ENCODE data around the gene LMF2.
"Not testable (repeated sequence)": the region's sequence is repeated elsewhere in the genome, so short reads cannot be mapped to it uniquely, and the experiment has no call there.

The LMF2 gene

GRCh38 chr22:50524676-50525103, 17.2 kb upstream of the LMF2 start:
- no peak for DNase-seq (ENCODE audit: low spot score)

- DNase-seq (ENCODE audit: low spot score), result peak; percentile 72
Observed at GRCh38 chr22:50523806-50524675, 16.5 kb upstream of the LMF2 start.

GRCh38 chr22:50523458-50523805, 15.9 kb upstream of the LMF2 start:
- DNase-seq (ENCODE audit: low spot score), result no peak

- DNase-seq (ENCODE audit: low spot score), result no peak
Observed at GRCh38 chr22:50522806-50523438, 15.4 kb upstream of the LMF2 start.

- DNase-seq (ENCODE audit: low spot score), result no peak
Observed at GRCh38 chr22:50522208-50522805, 14.8 kb upstream of the LMF2 start.

GRCh38 chr22:50521710-50522109, 14.2 kb upstream of the LMF2 start:
- DNase-seq (ENCODE audit: low spot score), result no peak

GRCh38 chr22:50520826-50521453, 13.4 kb upstream of the LMF2 start:
- no peak for DNase-seq (ENCODE audit: low spot score)

- DNase-seq (ENCODE audit: low spot score), result not testable (repeated sequence)
Observed at GRCh38 chr22:50520184-50520583, 12.7 kb upstream of the LMF2 start.

GRCh38 chr22:50519151-50519550, 11.6 kb upstream of the LMF2 start:
- no peak for DNase-seq (ENCODE audit: low spot score)

- DNase-seq (ENCODE audit: low spot score), result no peak
Observed at GRCh38 chr22:50518606-50519005, 11.1 kb upstream of the LMF2 start.

- no peak for DNase-seq (ENCODE audit: low spot score)
Observed at GRCh38 chr22:50517495-50518260, 10.2 kb upstream of the LMF2 start.

- no peak for DNase-seq (ENCODE audit: low spot score)
Observed at GRCh38 chr22:50516891-50517290, 9.4 kb upstream of the LMF2 start.

GRCh38 chr22:50516068-50516467, 8.6 kb upstream of the LMF2 start:
- DNase-seq (ENCODE audit: low spot score), result no peak

GRCh38 chr22:50513175-50513574, 5.7 kb upstream of the LMF2 start:
- no peak for DNase-seq (ENCODE audit: low spot score)

- DNase-seq (ENCODE audit: low spot score), result no peak
Observed at GRCh38 chr22:50508897-50509296, 1.4 kb upstream of the LMF2 start.

GRCh38 chr22:50507991-50508884, 736 bp upstream of the LMF2 start, which contains the start of gene NCAPH2:
TSS of gene NCAPH2 (plus strand) at chr22:50508224. CDS start at chr22:50508338, 114 bp downstream.
- DNase-seq (ENCODE audit: low spot score), result peak; percentile 96

- DNase-seq (ENCODE audit: low spot score), result no peak
Observed at GRCh38 chr22:50506611-50507420, 686 bp downstream of the LMF2 start.

GRCh38 chr22:50505776-50506610, 1.5 kb downstream of the LMF2 start:
- no peak for DNase-seq (ENCODE audit: low spot score)

All from SK-N-DZ (cell line).